Uterus (tissue), 2 donors: ENCODE results near the gene HDAC7.

Experiments
- CTCF ChIP-seq, 4 experiments: fragments of 200-600 bp in 2 of 4; fragments of 450-650 bp in 2 of 4; sonication (generic) in 2 of 4; IDR thresholded peaks; one replicate each; pipeline ENCODE4 v1.5.1; 2016 to 2019; ENCODE audit warnings: antibody characterized with exemption in 4 of 4, mild to moderate bottlenecking in 2 of 4, moderate library complexity in 1 of 4
- POLR2A ChIP-seq, 2 donors: fragments of 450-650 bp; IDR thresholded peaks; one replicate each; pipeline ENCODE4 v1.6.1; 2016; ENCODE audit warnings: antibody characterized with exemption in 2 of 2, mild to moderate bottlenecking in 1 of 2, moderate library complexity in 1 of 2

- TF ChIP-seq CTCF (IDR thresholded peaks at IDR 0.05) (no peak), POLR2A (IDR thresholded peaks at IDR 0.05) (no peak)
Measured at GRCh38 chr12:47789141-47789540, 30.6 kb downstream of the HDAC7 start.
